Vagina (tissue), 2 donors: Measurements from ENCODE around the gene CAPN7. TPM values are rescaled to one million over a fixed set of nuclear protein-coding genes. Genes with fewer than 3 reads are reported as not detected.

ENCODE experiments used
- DNase-seq, 2 donors: peaks; one replicate each; pipeline ENCODE4 v3.0.0-alpha.2; 2017; ENCODE audit errors: extremely low spot score in 2 of 2
- H3K27ac ChIP-seq: fragments of 200-600 bp; sonication (generic); one replicate; pipeline ENCODE4 v1.5.1; 2019
- H3K27me3 ChIP-seq: fragments of 200-600 bp; sonication (generic); one replicate; pipeline ENCODE4 v1.5.1; 2019
- H3K36me3 ChIP-seq, 2 donors: fragments of 200-600 bp; sonication (generic); one replicate each; pipeline ENCODE4 v1.5.1; 2017 to 2019
- H3K4me1 ChIP-seq: fragments of 200-600 bp; sonication (generic); one replicate; pipeline ENCODE4 v1.5.1; 2019
- H3K4me3 ChIP-seq, 2 donors: fragments of 200-600 bp; sonication (generic); 1 replicate in 1 of 2; 2 replicates in 1 of 2; pipeline ENCODE4 v1.5.1; 2016 to 2019
- H3K9me3 ChIP-seq: fragments of 200-600 bp; sonication (generic); one replicate; pipeline ENCODE4 v1.5.1; 2019
- POLR2A ChIP-seq, 2 donors: fragments of 450-650 bp; IDR thresholded peaks; one replicate each; pipeline ENCODE4 v1.6.1; 2017; ENCODE audit warnings: antibody characterized with exemption in 2 of 2, mild to moderate bottlenecking in 2 of 2, moderate library complexity in 2 of 2
- POLR2AphosphoS5 ChIP-seq, 2 donors: sonication (generic); formaldehyde crosslinking; IDR thresholded peaks; one replicate each; pipeline ENCODE4 v1.9.0; 2017; ENCODE audit warnings: antibody characterized with exemption in 2 of 2, mild to moderate bottlenecking in 2 of 2, low read depth in 1 of 2; ENCODE audit not compliant: insufficient read depth in 1 of 2
- intact Hi-C: fragments of 100-400 bp; cut with DNase I; formaldehyde crosslinking; loops from one replicate; pipeline ENCODE4 v1.15.1; 2023
- total RNA-seq: library from RNA; depleted of rRNA; stranded (reverse); fragments of >200 nt; gene quantifications from one replicate; pipeline ENCODE4 v1.2.3, GENCODE V29; 2016
- TF ChIP-seq, protein P1 (sequence below), 3 experiments: fragments of 450-650 bp in 2 of 3; fragments of 200-600 bp in 1 of 3; sonication (generic) in 1 of 3; IDR thresholded peaks; one replicate each; pipeline ENCODE4 v1.5.1; 2017 to 2019; ENCODE audit warnings: antibody characterized with exemption in 3 of 3, mild to moderate bottlenecking in 2 of 3, moderate library complexity in 2 of 3

The CAPN7 gene
- total RNA-seq, 1 donor from 2014 or later, result 72.4 TPM

DNA sequence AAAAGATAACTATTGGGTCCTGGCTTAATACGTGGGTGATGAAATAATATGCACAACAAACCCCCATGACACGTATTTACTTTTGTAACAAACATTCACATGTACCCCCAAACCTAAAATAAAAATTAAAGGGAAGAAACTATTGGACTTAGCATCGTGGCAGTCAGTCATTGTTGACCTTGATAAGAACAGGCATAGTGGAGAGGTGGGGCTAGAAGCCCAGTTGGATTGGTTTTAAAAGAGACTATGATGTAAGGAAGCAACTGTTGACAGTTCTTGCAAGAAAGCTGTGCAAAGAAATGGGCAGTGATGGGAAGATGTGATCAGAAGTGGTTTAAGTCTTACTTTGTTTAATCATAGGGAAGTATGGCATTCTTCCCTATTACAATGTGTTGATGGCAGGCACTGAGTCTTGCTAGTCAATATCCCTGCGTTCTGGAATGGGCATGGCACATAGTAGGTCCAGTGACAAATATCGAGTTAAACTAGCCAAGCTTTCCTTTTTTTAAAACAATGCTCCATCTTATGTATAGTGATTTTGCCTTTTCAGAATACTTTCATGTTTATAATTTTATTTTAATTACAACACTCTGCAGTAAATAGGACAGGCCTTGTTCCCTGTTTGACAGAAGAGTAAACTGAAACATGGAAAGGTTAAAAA, 37.9 kb downstream of the CAPN7 start:
- Histone ChIP-seq H3K27ac (no peak overlapping the region), H3K36me3 (peaks cover 0 to 62% of the 10 kb centered on the region in 2 donors), H3K9me3 (no peaks in the 10 kb centered on the region), H3K4me3 (no peak overlapping the region), H3K27me3 (no peaks in the 10 kb centered on the region), H3K4me1 (no peaks in the 10 kb centered on the region)
- intact Hi-C loops, result no loop called here
- no peak for DNase-seq
- TF ChIP-seq POLR2AphosphoS5 (IDR thresholded peaks at IDR 0.05; ENCODE audit: insufficient read depth in 1 of 2, low read depth in 1 of 2) (no peak), POLR2A (IDR thresholded peaks at IDR 0.05) (no peak)
- TF ChIP-seq, protein P1, sequence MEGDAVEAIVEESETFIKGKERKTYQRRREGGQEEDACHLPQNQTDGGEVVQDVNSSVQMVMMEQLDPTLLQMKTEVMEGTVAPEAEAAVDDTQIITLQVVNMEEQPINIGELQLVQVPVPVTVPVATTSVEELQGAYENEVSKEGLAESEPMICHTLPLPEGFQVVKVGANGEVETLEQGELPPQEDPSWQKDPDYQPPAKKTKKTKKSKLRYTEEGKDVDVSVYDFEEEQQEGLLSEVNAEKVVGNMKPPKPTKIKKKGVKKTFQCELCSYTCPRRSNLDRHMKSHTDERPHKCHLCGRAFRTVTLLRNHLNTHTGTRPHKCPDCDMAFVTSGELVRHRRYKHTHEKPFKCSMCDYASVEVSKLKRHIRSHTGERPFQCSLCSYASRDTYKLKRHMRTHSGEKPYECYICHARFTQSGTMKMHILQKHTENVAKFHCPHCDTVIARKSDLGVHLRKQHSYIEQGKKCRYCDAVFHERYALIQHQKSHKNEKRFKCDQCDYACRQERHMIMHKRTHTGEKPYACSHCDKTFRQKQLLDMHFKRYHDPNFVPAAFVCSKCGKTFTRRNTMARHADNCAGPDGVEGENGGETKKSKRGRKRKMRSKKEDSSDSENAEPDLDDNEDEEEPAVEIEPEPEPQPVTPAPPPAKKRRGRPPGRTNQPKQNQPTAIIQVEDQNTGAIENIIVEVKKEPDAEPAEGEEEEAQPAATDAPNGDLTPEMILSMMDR (IDR thresholded peaks at IDR 0.05), result no peak

DNA sequence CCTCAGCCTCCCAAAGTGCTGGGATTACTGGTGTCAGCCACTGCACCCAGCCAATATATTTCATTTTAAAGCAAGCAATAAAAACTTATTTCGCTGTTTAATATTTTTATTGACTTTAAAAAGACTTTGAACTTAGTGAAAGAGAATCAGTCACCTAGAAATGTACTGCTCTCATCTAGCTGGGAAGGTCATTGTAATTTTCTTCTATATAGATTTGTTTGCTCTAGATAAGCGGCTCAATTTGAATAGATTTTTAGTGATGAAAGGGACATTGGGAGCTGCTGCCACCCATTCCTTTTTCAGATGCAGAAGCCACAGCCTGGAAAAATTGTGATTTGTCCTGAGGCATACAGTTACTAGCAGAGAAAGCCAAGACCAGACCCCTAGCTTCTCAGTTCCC, 40.1 kb downstream of the CAPN7 start:
- peaks cover 0 to 70% of the 10 kb centered on the region in 2 donors for H3K36me3 ChIP-seq
- H3K27me3 ChIP-seq, result no peaks in the 10 kb centered on the region
- no peak for DNase-seq
- no peaks in the 10 kb centered on the region for H3K9me3 ChIP-seq
- no peaks in the 10 kb centered on the region for H3K4me1 ChIP-seq
- TF ChIP-seq POLR2AphosphoS5 (IDR thresholded peaks at IDR 0.05; ENCODE audit: insufficient read depth in 1 of 2, low read depth in 1 of 2) (no peak), POLR2A (IDR thresholded peaks at IDR 0.05) (no peak)
- TF ChIP-seq, protein P1 (IDR thresholded peaks at IDR 0.05), result no peak
- no peak overlapping the region for H3K27ac ChIP-seq
- intact Hi-C loops, result no loop called here
- no peak overlapping the region for H3K4me3 ChIP-seq

DNA sequence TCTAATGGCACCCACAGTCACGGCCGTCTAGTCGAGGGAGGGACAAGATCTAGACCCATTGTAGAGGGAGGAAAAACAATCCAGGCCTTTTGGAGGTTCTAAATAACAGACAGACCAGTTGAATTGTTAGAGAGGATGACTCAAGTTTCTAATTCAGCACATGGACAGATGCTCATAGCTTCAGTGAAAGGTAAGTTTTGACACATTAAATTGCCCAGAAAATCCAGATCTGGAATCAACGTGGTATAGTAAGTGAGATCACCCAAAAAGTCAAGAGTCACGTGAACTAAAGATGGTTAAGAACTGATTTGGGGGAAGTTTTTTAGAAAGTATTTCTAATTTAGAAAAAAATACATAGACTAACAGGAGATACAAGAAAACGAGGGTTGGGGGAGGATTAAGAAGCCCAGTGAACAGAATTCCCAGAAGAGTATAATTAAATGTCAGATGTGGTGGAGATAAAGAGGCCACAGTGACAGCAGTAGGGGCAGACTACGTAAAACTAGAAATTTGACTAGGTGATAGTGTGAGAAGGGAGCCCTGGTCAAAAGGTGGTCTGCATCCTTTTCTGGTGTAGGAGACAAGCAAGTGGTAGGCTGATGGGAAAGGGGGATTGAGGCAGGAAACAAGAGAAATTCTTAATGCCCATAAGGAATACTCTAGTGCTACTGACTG, 47.1 kb downstream of the CAPN7 start:
- Histone ChIP-seq H3K9me3 (no peaks in the 10 kb centered on the region), H3K4me1 (no peaks in the 10 kb centered on the region), H3K27me3 (no peaks in the 10 kb centered on the region), H3K36me3 (peaks cover 0 to 84% of the 10 kb centered on the region in 2 donors), H3K4me3 (no peak overlapping the region), H3K27ac (no peak overlapping the region)
- intact Hi-C loops, result no loop called here
- no peak for DNase-seq
- no peak for TF ChIP-seq POLR2AphosphoS5 (IDR thresholded peaks at IDR 0.05; ENCODE audit: insufficient read depth in 1 of 2, low read depth in 1 of 2)
- TF ChIP-seq, protein P1 (IDR thresholded peaks at IDR 0.05), result no peak
- no peak for TF ChIP-seq POLR2A (IDR thresholded peaks at IDR 0.05)

DNA sequence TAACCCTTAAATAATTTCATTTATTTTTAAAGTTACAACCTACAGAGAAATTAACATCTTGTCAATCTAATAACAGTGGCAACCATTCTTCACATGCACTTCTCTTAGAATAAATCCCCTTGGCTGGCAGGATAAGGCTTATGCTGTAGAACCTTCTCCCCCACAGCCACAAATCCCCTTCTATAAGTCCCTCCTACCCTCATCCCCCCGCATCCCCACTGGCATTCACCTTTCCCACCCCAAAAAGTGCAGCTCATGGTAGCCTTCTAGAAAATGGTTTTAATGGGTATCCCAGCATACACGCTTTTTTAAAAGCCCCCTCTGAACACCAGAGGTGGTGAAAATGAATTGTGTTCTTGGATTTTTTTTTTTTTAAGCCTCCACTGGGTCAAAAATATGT, 49.2 kb downstream of the CAPN7 start:
- DNase-seq, result no peak
- peak overlapping the region; percentile 11 for H3K27ac ChIP-seq
- H3K4me3 ChIP-seq, result no peak overlapping the region
- TF ChIP-seq, protein P1 (IDR thresholded peaks at IDR 0.05), result no peak
- no peak for TF ChIP-seq POLR2A (IDR thresholded peaks at IDR 0.05)
- no peak for TF ChIP-seq POLR2AphosphoS5 (IDR thresholded peaks at IDR 0.05; ENCODE audit: insufficient read depth in 1 of 2, low read depth in 1 of 2)
- intact Hi-C loops, result no loop called here
- H3K4me1 ChIP-seq, result no peaks in the 10 kb centered on the region
- no peaks in the 10 kb centered on the region for H3K9me3 ChIP-seq
- H3K36me3 ChIP-seq, result peaks cover 0 to 80% of the 10 kb centered on the region in 2 donors
- H3K27me3 ChIP-seq, result no peaks in the 10 kb centered on the region

DNA sequence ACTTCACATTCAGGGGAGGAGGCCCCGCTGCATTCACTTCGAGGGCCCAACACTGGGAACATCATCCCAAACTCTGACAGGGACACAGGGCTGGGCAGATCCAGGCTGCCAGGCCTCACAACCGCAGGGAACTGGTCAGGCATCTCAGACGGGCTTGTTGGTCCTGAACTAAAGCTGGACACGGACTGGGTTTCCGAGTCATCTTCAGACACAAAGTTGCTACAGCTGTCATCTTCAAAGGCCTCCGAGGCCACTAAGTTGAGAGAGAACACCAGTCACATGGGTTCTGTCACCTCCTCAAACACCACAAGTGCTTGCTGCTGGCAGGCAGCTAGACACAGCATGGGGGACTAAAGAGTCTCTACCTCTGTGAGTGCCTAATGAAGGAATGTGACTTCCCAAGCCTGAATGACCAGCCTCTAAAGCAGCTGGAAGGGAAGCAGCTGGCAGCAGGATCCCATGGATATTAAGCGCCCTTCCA, 50.9 kb downstream of the CAPN7 start:
- Histone ChIP-seq H3K27ac (no peak overlapping the region), H3K27me3 (no peaks in the 10 kb centered on the region), H3K36me3 (peaks cover 0 to 74% of the 10 kb centered on the region in 2 donors), H3K4me1 (no peaks in the 10 kb centered on the region), H3K4me3 (no peak overlapping the region), H3K9me3 (no peaks in the 10 kb centered on the region)
- intact Hi-C loops, result no loop called here
- TF ChIP-seq POLR2A (IDR thresholded peaks at IDR 0.05), result no peak
- TF ChIP-seq, protein P1 (IDR thresholded peaks at IDR 0.05), result no peak
- TF ChIP-seq POLR2AphosphoS5 (IDR thresholded peaks at IDR 0.05; ENCODE audit: insufficient read depth in 1 of 2, low read depth in 1 of 2), result peak in 1 of 2 donors; percentile 45
- peak in 1 of 2 donors; percentile 86 for DNase-seq
